Gastroesophageal sphincter (tissue), 4 donors: ENCODE measurements around the gene PIAS1. TPM values are rescaled to one million over a fixed set of nuclear protein-coding genes. Genes with fewer than 3 reads are reported as not detected.

Source experiments
- ATAC-seq: fragments of 150-250 bp; one replicate; pipeline ENCODE4 v1.9.1; 2016; ENCODE audit warnings: mild to moderate bottlenecking, moderate library complexity
- H3K27ac ChIP-seq, 4 donors: fragments of 200-600 bp; sonication (generic) in 3 of 4; 1 replicate in 3 of 4; 2 replicates in 1 of 4; pipeline ENCODE4 v1.5.1; 2016 to 2019
- H3K27me3 ChIP-seq: fragments of 200-600 bp; sonication (generic); one replicate; pipeline ENCODE4 v1.5.1; 2019
- H3K36me3 ChIP-seq, 2 donors: fragments of 200-600 bp; sonication (generic); one replicate each; pipeline ENCODE4 v1.5.1; 2019; ENCODE audit warnings: control low read depth in 1 of 2
- H3K4me1 ChIP-seq, 3 donors: fragments of 200-600 bp; sonication (generic); 1 replicate in 2 of 3; 2 replicates in 1 of 3; pipeline ENCODE4 v1.5.1; 2016 to 2019; ENCODE audit warnings: control low read depth in 2 of 3
- H3K4me3 ChIP-seq, 2 donors: fragments of 200-600 bp; sonication (generic); one replicate each; pipeline ENCODE4 v1.5.1; 2019; ENCODE audit warnings: mild to moderate bottlenecking in 1 of 2, moderate library complexity in 1 of 2
- H3K9me3 ChIP-seq, 3 donors: fragments of 200-600 bp; sonication (generic); one replicate each; pipeline ENCODE4 v1.5.1; 2017 to 2019; ENCODE audit warnings: control low read depth in 2 of 3
- CTCF ChIP-seq, 4 experiments: fragments of 200-600 bp in 2 of 4; fragments of 450-650 bp in 2 of 4; sonication (generic) in 1 of 4; IDR thresholded peaks; one replicate each; pipeline ENCODE4 v1.5.1; 2017 to 2019; ENCODE audit warnings: antibody characterized with exemption in 4 of 4, mild to moderate bottlenecking in 2 of 4, moderate library complexity in 2 of 4
- EP300 ChIP-seq: sonication (generic); formaldehyde crosslinking; IDR thresholded peaks from one replicate; pipeline ENCODE4 v1.6.1; 2017; ENCODE audit warnings: antibody characterized with exemption, mild to moderate bottlenecking
- POLR2A ChIP-seq, 2 donors: fragments of 450-650 bp; IDR thresholded peaks; one replicate each; pipeline ENCODE4 v1.6.1; 2017; ENCODE audit warnings: antibody characterized with exemption in 2 of 2, mild to moderate bottlenecking in 2 of 2, moderate library complexity in 1 of 2
- POLR2AphosphoS5 ChIP-seq: sonication (generic); formaldehyde crosslinking; IDR thresholded peaks from one replicate; pipeline ENCODE4 v1.6.1; 2017; ENCODE audit warnings: antibody characterized with exemption
- WGBS, 2 donors: methylation state at CpG; one replicate each; pipeline ENCODE4 v1.1.5; 2018; ENCODE audit warnings: low coverage in 1 of 2; 5-methylcytosine and 5-hydroxymethylcytosine counted together
- total RNA-seq, 4 donors: library from RNA; depleted of rRNA; stranded (reverse); fragments of >200 nt; gene quantifications; one replicate each; pipeline ENCODE4 v1.1.0, GENCODE V29; 2016

The PIAS1 gene
- total RNA-seq, 4 donors from 2014 or later: 26.6 to 101 (median 48.9) TPM

DNA sequence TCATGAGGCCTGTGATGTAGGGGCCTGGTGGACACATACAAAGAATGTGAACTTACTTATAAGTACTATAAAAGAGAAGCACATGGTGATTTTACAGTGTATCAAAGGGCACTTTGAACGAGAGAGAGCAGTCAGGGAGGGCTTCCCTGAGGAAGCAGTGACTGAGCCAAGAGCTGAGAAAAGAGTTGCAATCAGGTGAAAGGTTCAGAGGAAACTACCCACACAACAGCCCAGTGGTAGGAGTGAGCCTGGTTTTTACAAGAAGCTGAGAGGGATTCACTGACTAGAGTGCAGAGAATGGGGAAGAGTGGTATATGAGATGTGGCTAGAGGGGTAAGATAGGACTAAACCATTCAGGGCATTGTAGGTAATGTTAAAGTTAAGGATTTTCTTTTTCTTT lies 93.9 kb downstream of the PIAS1 start:
- peaks cover 0 to 25% (median 0%) of the 10 kb centered on the region in 3 donors for H3K4me1 ChIP-seq
- no peak overlapping the region for H3K4me3 ChIP-seq
- H3K27ac ChIP-seq: no peak overlapping the region
- peaks cover 6 to 38% of the 10 kb centered on the region in 2 donors for H3K36me3 ChIP-seq
- no peaks in the 10 kb centered on the region for H3K27me3 ChIP-seq
- ATAC-seq: no peak
- no peak for TF ChIP-seq POLR2AphosphoS5
- no peak for TF ChIP-seq EP300
- TF ChIP-seq CTCF (IDR thresholded peaks at IDR 0.05): no peak
- no peak for TF ChIP-seq POLR2A (IDR thresholded peaks at IDR 0.05)
- WGBS, 2 donors: 100% methylated on average over 1 of the region's 1 CpG
- H3K9me3 ChIP-seq: no peaks in the 10 kb centered on the region

DNA sequence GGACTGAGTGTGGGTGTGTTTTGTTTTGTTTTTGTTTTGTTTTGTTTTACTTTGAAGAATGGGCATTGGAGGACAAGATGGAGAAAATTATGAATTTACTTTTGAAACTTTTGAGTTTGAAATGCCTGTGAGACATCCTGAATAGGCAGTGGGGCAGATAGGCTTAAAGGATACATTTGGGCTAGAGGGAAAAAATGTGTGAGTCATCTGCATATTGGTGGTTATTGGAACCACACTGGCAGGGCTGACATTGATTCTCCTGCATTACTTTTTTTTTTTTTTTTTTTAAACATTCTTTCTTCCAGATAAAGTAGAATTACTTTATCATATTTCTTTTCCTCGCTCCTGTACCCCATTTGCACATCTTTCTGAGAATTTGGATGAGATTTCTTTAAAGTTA lies 94.9 kb downstream of the PIAS1 start:
- Histone ChIP-seq H3K36me3 (peaks cover 6 to 47% of the 10 kb centered on the region in 2 donors), H3K4me1 (peaks cover 0 to 25% (median 0%) of the 10 kb centered on the region in 3 donors), H3K9me3 (no peaks in the 10 kb centered on the region), H3K4me3 (no peak overlapping the region), H3K27me3 (no peaks in the 10 kb centered on the region), H3K27ac (no peak overlapping the region)
- TF ChIP-seq CTCF (IDR thresholded peaks at IDR 0.05) (no peak), EP300 (no peak), POLR2AphosphoS5 (no peak), POLR2A (IDR thresholded peaks at IDR 0.05) (no peak)
- 86 to 100% methylated on average over 1 of the region's 1 CpG for WGBS, 2 donors
- ATAC-seq: no peak

- ATAC-seq: no peak
- Histone ChIP-seq H3K27me3 (no peaks in the 10 kb centered on the region), H3K27ac (no peak overlapping the region), H3K9me3 (no peaks in the 10 kb centered on the region), H3K36me3 (peaks cover 6 to 45% of the 10 kb centered on the region in 2 donors), H3K4me1 (peaks cover 3 to 33% (median 4%) of the 10 kb centered on the region in 3 donors), H3K4me3 (no peak overlapping the region)
- 78 to 100% methylated on average over 1 of the region's 1 CpG for WGBS, 2 donors
- TF ChIP-seq CTCF (IDR thresholded peaks at IDR 0.05): no peak
- TF ChIP-seq POLR2AphosphoS5: no peak
- TF ChIP-seq EP300: no peak
- TF ChIP-seq POLR2A (IDR thresholded peaks at IDR 0.05): no peak
These were observed 96.1 kb downstream of the PIAS1 start for GRCh38 chr15:68150187-68150586.

DNA sequence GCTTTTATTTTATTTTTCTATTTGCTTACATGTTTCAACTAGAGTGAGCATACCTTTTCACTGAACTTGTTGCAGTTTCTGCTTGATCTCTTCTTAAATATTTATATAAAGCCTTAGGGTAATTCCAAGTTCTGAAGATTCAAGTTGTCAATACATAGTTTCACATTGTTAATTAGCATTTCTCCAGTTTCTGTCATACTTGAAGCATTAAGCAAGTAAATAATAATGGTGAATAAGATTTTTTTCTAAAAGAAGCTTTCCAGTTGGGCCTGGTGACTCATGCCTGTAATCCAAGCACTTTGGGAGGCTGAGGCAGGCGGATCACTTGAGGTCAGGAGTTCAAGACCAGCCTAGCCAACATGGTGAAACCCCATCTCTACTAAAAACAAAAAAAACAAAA lies 97.2 kb downstream of the PIAS1 start:
- Histone ChIP-seq H3K27me3 (no peaks in the 10 kb centered on the region), H3K4me3 (no peak overlapping the region), H3K27ac (peak overlapping the region in 1 of 4 donors; percentile 21), H3K9me3 (no peaks in the 10 kb centered on the region), H3K36me3 (peaks cover 6 to 37% of the 10 kb centered on the region in 2 donors), H3K4me1 (peaks cover 4 to 41% (median 9%) of the 10 kb centered on the region in 3 donors)
- WGBS, 2 donors: 67% methylated on average over 1 of the region's 1 CpG; no CpG with 5 or more reads in 1 of the 2 donors
- no peak for ATAC-seq
- TF ChIP-seq POLR2A (IDR thresholded peaks at IDR 0.05) (no peak), EP300 (no peak), POLR2AphosphoS5 (no peak), CTCF (IDR thresholded peaks at IDR 0.05) (no peak)

- Histone ChIP-seq H3K27me3 (no peaks in the 10 kb centered on the region), H3K36me3 (peaks cover 0 to 28% of the 10 kb centered on the region in 2 donors), H3K27ac (no peak overlapping the region), H3K9me3 (no peaks in the 10 kb centered on the region), H3K4me3 (no peak overlapping the region), H3K4me1 (peaks cover 4 to 49% (median 16%) of the 10 kb centered on the region in 3 donors)
- TF ChIP-seq EP300: no peak
- TF ChIP-seq POLR2AphosphoS5: no peak
- no peak for TF ChIP-seq CTCF (IDR thresholded peaks at IDR 0.05)
- no peak for TF ChIP-seq POLR2A (IDR thresholded peaks at IDR 0.05)
- 91 to 100% methylated on average over 1 to 2 of the region's 2 CpGs for WGBS, 2 donors
- ATAC-seq: no peak
These were observed 98.2 kb downstream of the PIAS1 start for GRCh38 chr15:68152342-68152741.
